ENCODE results near the gene OSGIN1.

Gene OSGIN1

GRCh38 chr16:83926726-83927397, 26.2 kb upstream of the OSGIN1 start:
- no peak overlapping the region for H3K9ac ChIP-seq (ENCODE audit: low read depth in 1 of 2, low read length in 2 of 2)
- peak overlapping the region; percentile 1 to 66 for H3K4me3 ChIP-seq (ENCODE audit: low read length in 2 of 2)
- peaks cover 0 to 2% of the 10 kb centered on the region in 2 donors for H3K36me3 ChIP-seq (ENCODE audit: control insufficient read depth in 2 of 2, insufficient read depth in 2 of 2, low read length in 2 of 2)
- no peaks in the 10 kb centered on the region for H3K4me1 ChIP-seq (ENCODE audit: control insufficient read depth in 2 of 2, insufficient read depth in 2 of 2, low read length in 2 of 2)
- no peaks in the 10 kb centered on the region for H3K9me3 ChIP-seq (ENCODE audit: control insufficient read depth in 2 of 2, low read length in 2 of 2)
- H3K27ac ChIP-seq (ENCODE audit: low read depth in 2 of 2, low read length in 2 of 2): peak overlapping the region in 1 of 2 donors; percentile 19
- H3K27me3 ChIP-seq (ENCODE audit: control insufficient read depth in 2 of 2, insufficient read depth in 2 of 2, low read length in 2 of 2): no peaks in the 10 kb centered on the region

- Histone ChIP-seq H3K36me3 (ENCODE audit: control insufficient read depth in 2 of 2, insufficient read depth in 2 of 2, low read length in 2 of 2) (no peaks in the 10 kb centered on the region), H3K4me3 (ENCODE audit: low read length in 2 of 2) (no peak overlapping the region), H3K9ac (ENCODE audit: low read depth in 1 of 2, low read length in 2 of 2) (no peak overlapping the region), H3K27ac (ENCODE audit: low read depth in 2 of 2, low read length in 2 of 2) (no peak overlapping the region), H3K4me1 (ENCODE audit: control insufficient read depth in 2 of 2, insufficient read depth in 2 of 2, low read length in 2 of 2) (no peaks in the 10 kb centered on the region), H3K9me3 (ENCODE audit: control insufficient read depth in 2 of 2, low read length in 2 of 2) (no peaks in the 10 kb centered on the region), H3K27me3 (ENCODE audit: control insufficient read depth in 2 of 2, insufficient read depth in 2 of 2, low read length in 2 of 2) (no peaks in the 10 kb centered on the region)
These were observed 24.5 kb upstream of the OSGIN1 start for GRCh38 chr16:83928341-83929055.

GRCh38 chr16:83929811-83930555, 23.1 kb upstream of the OSGIN1 start:
- Histone ChIP-seq H3K4me1 (ENCODE audit: control insufficient read depth in 2 of 2, insufficient read depth in 2 of 2, low read length in 2 of 2) (no peaks in the 10 kb centered on the region), H3K4me3 (ENCODE audit: low read length in 2 of 2) (no peak overlapping the region), H3K36me3 (ENCODE audit: control insufficient read depth in 2 of 2, insufficient read depth in 2 of 2, low read length in 2 of 2) (no peaks in the 10 kb centered on the region), H3K27ac (ENCODE audit: low read depth in 2 of 2, low read length in 2 of 2) (no peak overlapping the region), H3K27me3 (ENCODE audit: control insufficient read depth in 2 of 2, insufficient read depth in 2 of 2, low read length in 2 of 2) (no peaks in the 10 kb centered on the region), H3K9me3 (ENCODE audit: control insufficient read depth in 2 of 2, low read length in 2 of 2) (no peaks in the 10 kb centered on the region), H3K9ac (ENCODE audit: low read depth in 1 of 2, low read length in 2 of 2) (no peak overlapping the region)

GRCh38 chr16:83930730-83931500, 22.1 kb upstream of the OSGIN1 start:
- Histone ChIP-seq H3K4me1 (ENCODE audit: control insufficient read depth in 2 of 2, insufficient read depth in 2 of 2, low read length in 2 of 2) (no peaks in the 10 kb centered on the region), H3K9me3 (ENCODE audit: control insufficient read depth in 2 of 2, low read length in 2 of 2) (no peaks in the 10 kb centered on the region), H3K4me3 (ENCODE audit: low read length in 2 of 2) (no peak overlapping the region), H3K9ac (ENCODE audit: low read depth in 1 of 2, low read length in 2 of 2) (no peak overlapping the region), H3K27ac (ENCODE audit: low read depth in 2 of 2, low read length in 2 of 2) (no peak overlapping the region), H3K27me3 (ENCODE audit: control insufficient read depth in 2 of 2, insufficient read depth in 2 of 2, low read length in 2 of 2) (no peaks in the 10 kb centered on the region), H3K36me3 (ENCODE audit: control insufficient read depth in 2 of 2, insufficient read depth in 2 of 2, low read length in 2 of 2) (no peaks in the 10 kb centered on the region)

GRCh38 chr16:83931556-83931955, 21.5 kb upstream of the OSGIN1 start:
- H3K9ac ChIP-seq (ENCODE audit: low read depth in 1 of 2, low read length in 2 of 2): no peak overlapping the region

GRCh38 chr16:83932304-83932703, 20.7 kb upstream of the OSGIN1 start:
- no peak overlapping the region for H3K27ac ChIP-seq (ENCODE audit: low read depth in 2 of 2, low read length in 2 of 2)
- H3K9ac ChIP-seq (ENCODE audit: low read depth in 1 of 2, low read length in 2 of 2): no peak overlapping the region
- no peaks in the 10 kb centered on the region for H3K4me1 ChIP-seq (ENCODE audit: control insufficient read depth in 2 of 2, insufficient read depth in 2 of 2, low read length in 2 of 2)
- no peaks in the 10 kb centered on the region for H3K9me3 ChIP-seq (ENCODE audit: control insufficient read depth in 2 of 2, low read length in 2 of 2)
- H3K27me3 ChIP-seq (ENCODE audit: control insufficient read depth in 2 of 2, insufficient read depth in 2 of 2, low read length in 2 of 2): no peaks in the 10 kb centered on the region
- H3K4me3 ChIP-seq (ENCODE audit: low read length in 2 of 2): no peak overlapping the region
- no peaks in the 10 kb centered on the region for H3K36me3 ChIP-seq (ENCODE audit: control insufficient read depth in 2 of 2, insufficient read depth in 2 of 2, low read length in 2 of 2)

More at GRCh38 chr16:83931556-83931955, 21.5 kb upstream of the OSGIN1 start:
- Histone ChIP-seq H3K4me1 (ENCODE audit: control insufficient read depth in 2 of 2, insufficient read depth in 2 of 2, low read length in 2 of 2) (no peaks in the 10 kb centered on the region), H3K27ac (ENCODE audit: low read depth in 2 of 2, low read length in 2 of 2) (no peak overlapping the region), H3K36me3 (ENCODE audit: control insufficient read depth in 2 of 2, insufficient read depth in 2 of 2, low read length in 2 of 2) (no peaks in the 10 kb centered on the region), H3K9me3 (ENCODE audit: control insufficient read depth in 2 of 2, low read length in 2 of 2) (no peaks in the 10 kb centered on the region), H3K4me3 (ENCODE audit: low read length in 2 of 2) (no peak overlapping the region), H3K27me3 (ENCODE audit: control insufficient read depth in 2 of 2, insufficient read depth in 2 of 2, low read length in 2 of 2) (no peaks in the 10 kb centered on the region)

GRCh38 chr16:83932955-83933673, 19.9 kb upstream of the OSGIN1 start:
- Histone ChIP-seq H3K9me3 (ENCODE audit: control insufficient read depth in 2 of 2, low read length in 2 of 2) (no peaks in the 10 kb centered on the region), H3K4me3 (ENCODE audit: low read length in 2 of 2) (no peak overlapping the region), H3K9ac (ENCODE audit: low read depth in 1 of 2, low read length in 2 of 2) (no peak overlapping the region), H3K27ac (ENCODE audit: low read depth in 2 of 2, low read length in 2 of 2) (no peak overlapping the region), H3K36me3 (ENCODE audit: control insufficient read depth in 2 of 2, insufficient read depth in 2 of 2, low read length in 2 of 2) (no peaks in the 10 kb centered on the region), H3K4me1 (ENCODE audit: control insufficient read depth in 2 of 2, insufficient read depth in 2 of 2, low read length in 2 of 2) (no peaks in the 10 kb centered on the region), H3K27me3 (ENCODE audit: control insufficient read depth in 2 of 2, insufficient read depth in 2 of 2, low read length in 2 of 2) (no peaks in the 10 kb centered on the region)

GRCh38 chr16:83933885-83934683, 19.0 kb upstream of the OSGIN1 start:
- Histone ChIP-seq H3K36me3 (ENCODE audit: control insufficient read depth in 2 of 2, insufficient read depth in 2 of 2, low read length in 2 of 2) (no peaks in the 10 kb centered on the region), H3K4me3 (ENCODE audit: low read length in 2 of 2) (no peak overlapping the region), H3K27me3 (ENCODE audit: control insufficient read depth in 2 of 2, insufficient read depth in 2 of 2, low read length in 2 of 2) (no peaks in the 10 kb centered on the region)

GRCh38 chr16:83934684-83934977, 18.4 kb upstream of the OSGIN1 start:
- H3K9ac ChIP-seq (ENCODE audit: low read depth in 1 of 2, low read length in 2 of 2): no peak overlapping the region
- H3K4me1 ChIP-seq (ENCODE audit: control insufficient read depth in 2 of 2, insufficient read depth in 2 of 2, low read length in 2 of 2): no peaks in the 10 kb centered on the region
- H3K27me3 ChIP-seq (ENCODE audit: control insufficient read depth in 2 of 2, insufficient read depth in 2 of 2, low read length in 2 of 2): no peaks in the 10 kb centered on the region
- H3K27ac ChIP-seq (ENCODE audit: low read depth in 2 of 2, low read length in 2 of 2): no peak overlapping the region
- no peak overlapping the region for H3K4me3 ChIP-seq (ENCODE audit: low read length in 2 of 2)
- H3K36me3 ChIP-seq (ENCODE audit: control insufficient read depth in 2 of 2, insufficient read depth in 2 of 2, low read length in 2 of 2): no peaks in the 10 kb centered on the region
- H3K9me3 ChIP-seq (ENCODE audit: control insufficient read depth in 2 of 2, low read length in 2 of 2): no peaks in the 10 kb centered on the region

More at GRCh38 chr16:83933885-83934683, 19.0 kb upstream of the OSGIN1 start:
- Histone ChIP-seq H3K4me1 (ENCODE audit: control insufficient read depth in 2 of 2, insufficient read depth in 2 of 2, low read length in 2 of 2) (no peaks in the 10 kb centered on the region), H3K9me3 (ENCODE audit: control insufficient read depth in 2 of 2, low read length in 2 of 2) (no peaks in the 10 kb centered on the region), H3K27ac (ENCODE audit: low read depth in 2 of 2, low read length in 2 of 2) (no peak overlapping the region), H3K9ac (ENCODE audit: low read depth in 1 of 2, low read length in 2 of 2) (no peak overlapping the region)
